Right ventricle myocardium superior (tissue), 1 donor: Measurements from ENCODE around the gene SERTAD4. TPM values are rescaled to one million over a fixed set of nuclear protein-coding genes. Genes with fewer than 3 reads are reported as not detected.
A peak's percentile ranks its signal among the peaks of the same experiment; 100 is the strongest.

Source experiments
- ATAC-seq: fragments of 200-7000 bp; cut with Tn5 transposase; one replicate; pipeline ENCODE4 v1.9.1; 2020; ENCODE audit warnings: mild to moderate bottlenecking; ENCODE audit not compliant: poor library complexity
- DNase-seq: peaks from one replicate; pipeline ENCODE4 v3.0.0-alpha.2; 2020
- intact Hi-C: fragments of 100-400 bp; cut with DNase I; formaldehyde crosslinking; loops from one replicate; pipeline ENCODE4 v1.11.2; 2022
- total RNA-seq: library from RNA; stranded (reverse); fragmentation: NEBNext Ultra II Directional; extraction: Animal tissue kit (Norgen Biotek cat#: 25700); gene quantifications from one replicate; pipeline ENCODE4 v1.2.1, GENCODE V29; 2021
- donor health status: DM: no; HTN: yes; CAD: no; lungs with severe emphysema.

SERTAD4 gene
- total RNA-seq, 1 donor from 2014 or later = 4.7 TPM

DNA sequence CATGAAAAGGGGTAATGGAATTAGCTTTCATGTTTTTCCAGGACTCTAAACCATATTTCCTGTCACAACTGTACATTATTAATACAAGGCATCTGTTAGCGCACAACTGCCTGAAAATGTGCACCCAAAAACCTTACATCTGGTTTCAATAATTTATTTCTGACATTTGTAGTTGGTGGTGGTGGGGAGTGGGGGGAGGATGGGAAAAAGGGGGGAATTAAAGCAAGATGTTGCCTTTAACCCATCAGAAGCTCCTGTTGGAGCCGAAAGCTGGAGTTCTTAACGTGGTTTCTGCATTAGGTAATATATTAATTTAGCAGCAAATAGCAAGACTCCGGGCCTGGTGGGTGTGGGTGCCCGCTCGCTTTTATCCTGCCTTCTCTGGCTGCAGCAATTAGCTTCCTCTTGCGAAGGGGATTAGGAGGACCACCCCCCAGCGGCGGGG lies 59.2 kb downstream of the SERTAD4 start:
- ATAC-seq (peak; percentile 19), DNase-seq (no peak)
- intact Hi-C loops = no loop called here

DNA sequence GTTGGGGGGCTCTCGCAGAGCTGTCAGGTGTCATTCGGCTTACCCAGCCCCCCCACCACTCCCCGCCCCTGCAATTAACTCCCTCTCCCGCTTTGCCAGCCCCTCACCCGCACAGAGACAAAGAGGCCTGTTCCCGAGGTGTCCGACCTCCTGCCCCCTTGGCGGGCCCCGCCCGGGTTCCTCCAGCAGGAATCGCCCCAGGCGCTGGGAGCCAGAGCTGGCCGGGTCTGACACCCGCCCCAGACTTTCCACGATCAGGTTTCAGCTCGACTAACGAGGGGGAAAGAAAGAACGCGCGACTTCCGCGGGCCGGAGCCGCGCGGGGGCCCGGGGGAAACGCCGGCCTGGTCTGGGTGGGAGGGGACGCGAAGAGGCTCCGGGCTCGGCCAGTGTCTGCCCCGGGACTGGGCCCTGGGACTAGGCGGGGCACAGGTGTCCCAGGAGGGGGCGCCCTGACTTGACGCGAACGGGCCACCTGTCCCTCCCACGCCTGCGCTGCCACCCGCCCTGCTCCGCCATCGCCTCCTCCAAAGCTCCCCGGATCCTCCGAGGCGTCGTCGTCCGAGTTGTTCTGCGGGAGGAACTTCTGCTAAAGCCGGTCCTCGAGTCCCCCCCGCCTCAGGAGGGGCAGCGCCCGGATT lies 59.8 kb downstream of the SERTAD4 start:
- DNase-seq (peak; percentile 70), ATAC-seq (peak; percentile 72)
- intact Hi-C loops = no loop called here

DNA sequence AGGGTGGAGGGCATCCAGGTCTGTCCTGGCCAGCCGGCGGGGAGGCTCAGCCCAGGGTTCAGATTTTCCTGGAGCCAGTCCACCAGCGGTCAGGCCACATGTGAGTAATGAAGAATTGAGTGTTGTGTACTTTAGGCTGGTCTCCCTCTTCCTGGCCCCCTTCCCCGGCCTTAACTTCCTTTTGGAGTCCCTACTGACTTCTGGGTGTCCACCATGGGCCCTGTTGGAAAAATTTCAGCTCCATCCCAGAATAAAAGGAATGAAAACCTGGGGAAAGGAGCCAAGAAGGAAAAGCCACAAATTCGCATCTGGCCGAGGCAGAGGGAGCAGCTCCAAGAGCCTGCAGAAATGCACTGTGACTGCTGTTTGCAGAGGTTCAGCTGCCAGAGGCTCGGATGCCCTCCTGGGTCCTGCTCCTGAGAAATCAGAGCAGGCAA lies 60.6 kb downstream of the SERTAD4 start:
- intact Hi-C loops = no loop called here
- DNase-seq (peak; percentile 83), ATAC-seq (peak; percentile 70)

DNA sequence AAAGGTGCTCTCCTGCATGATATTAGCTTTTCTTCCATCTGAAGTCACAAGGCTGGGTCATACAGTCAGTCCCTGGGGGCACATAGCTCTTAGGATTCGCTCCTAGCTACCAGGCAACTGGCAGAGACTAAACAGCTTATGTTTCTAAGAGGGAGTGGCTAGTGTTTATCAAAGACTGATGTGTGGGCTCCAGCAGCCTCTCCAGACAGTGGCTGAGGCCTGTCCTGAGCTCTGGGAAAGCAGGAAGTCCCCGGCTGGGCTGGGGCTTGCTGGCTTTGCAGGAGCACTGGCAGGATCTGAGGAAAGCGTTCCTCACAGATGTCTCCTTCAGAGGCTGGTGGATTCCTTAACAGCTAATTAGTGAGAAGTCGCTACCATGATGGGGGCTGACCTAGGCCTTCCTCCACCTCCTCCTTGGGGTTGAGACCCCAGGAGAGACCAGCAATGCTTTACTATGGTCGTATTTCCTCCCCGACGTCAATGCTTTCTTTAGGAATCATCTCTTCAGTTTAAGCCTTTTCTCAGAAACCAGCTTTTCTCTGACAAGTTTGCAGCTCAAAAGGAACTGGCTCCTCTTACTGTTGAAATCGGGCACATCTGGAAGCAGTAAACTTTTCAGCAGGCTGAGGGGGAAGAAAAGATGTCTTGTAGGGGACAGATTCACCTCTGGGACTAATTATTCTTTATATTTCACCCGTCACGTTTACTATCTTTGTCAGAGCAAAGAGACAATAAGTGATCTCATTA lies 62.6 kb downstream of the SERTAD4 start:
- ATAC-seq = peak; percentile 60
- intact Hi-C loops = no loop called here
- peak; percentile 79 for DNase-seq

Other genes starting within 250 kb of the SERTAD4 start
- gene HHAT, start 96.1 kb downstream of the SERTAD4 start, total RNA-seq = 1.5 TPM